Upper lobe of left lung (tissue), 6 donors: Measurements from ENCODE around the gene IQSEC1. TPM values are rescaled to one million over a fixed set of nuclear protein-coding genes. Genes with fewer than 3 reads are reported as not detected.

Source experiments
- ATAC-seq, 2 donors: fragments of 200-7000 bp; cut with Tn5 transposase; one replicate each; pipeline ENCODE4 v1.9.1; 2022; ENCODE audit warnings: mild to moderate bottlenecking in 2 of 2, moderate library complexity in 2 of 2; ENCODE audit not compliant: low FRiP score in 2 of 2
- DNase-seq, 2 donors: peaks; one replicate each; pipeline ENCODE4 v3.0.0-alpha.2; 2019 to 2020
- H3K27ac ChIP-seq, 4 donors: fragments of 200-600 bp; sonication (generic); one replicate each; pipeline ENCODE4 v1.5.1; 2016 to 2019
- H3K27me3 ChIP-seq, 4 donors: fragments of 200-600 bp; sonication (generic); one replicate each; pipeline ENCODE4 v1.5.1; 2017 to 2019
- H3K36me3 ChIP-seq, 4 donors: fragments of 200-600 bp; sonication (generic); one replicate each; pipeline ENCODE4 v1.5.1; 2016 to 2019
- H3K4me1 ChIP-seq, 4 donors: fragments of 200-600 bp; sonication (generic); one replicate each; pipeline ENCODE4 v1.5.1; 2018 to 2019
- H3K4me3 ChIP-seq, 4 donors: fragments of 200-600 bp; sonication (generic); one replicate each; pipeline ENCODE4 v1.5.1; 2017 to 2019; ENCODE audit warnings: mild to moderate bottlenecking in 2 of 4, moderate library complexity in 1 of 4
- H3K9me3 ChIP-seq, 4 donors: fragments of 200-600 bp; sonication (generic); one replicate each; pipeline ENCODE4 v1.5.1; 2018 to 2019
- CTCF ChIP-seq, 6 experiments: fragments of 450-650 bp in 4 of 6; fragments of 200-600 bp in 2 of 6; sonication (generic) in 2 of 6; IDR thresholded peaks; one replicate each; pipeline ENCODE4 v1.5.1; 2016 to 2019; ENCODE audit warnings: antibody characterized with exemption in 6 of 6
- EP300 ChIP-seq, 4 donors: sonication (generic); formaldehyde crosslinking; IDR thresholded peaks; one replicate each; pipeline ENCODE4 v1.5.1; 2017; ENCODE audit warnings: antibody characterized with exemption in 4 of 4, control low read depth in 2 of 4
- POLR2A ChIP-seq, 4 donors: fragments of 450-650 bp; IDR thresholded peaks; one replicate each; pipeline ENCODE4 v1.5.1; 2016 to 2017; ENCODE audit warnings: antibody characterized with exemption in 4 of 4, mild to moderate bottlenecking in 2 of 4
- POLR2AphosphoS5 ChIP-seq, 2 donors: sonication (generic); formaldehyde crosslinking; IDR thresholded peaks; one replicate each; pipeline ENCODE4 v1.5.1; 2017; ENCODE audit warnings: antibody characterized with exemption in 2 of 2
- WGBS, 2 donors: methylation state at CpG; one replicate each; pipeline ENCODE4 v1.1.5; 2017 to 2018; 5-methylcytosine and 5-hydroxymethylcytosine counted together
- total RNA-seq, 6 donors: library from RNA; depleted of rRNA in 4 of 6; stranded (reverse); fragments of >200 nt in 4 of 6; gene quantifications; one replicate each; pipeline versions ENCODE4 v1.1.0 to v1.2.1, GENCODE V29; 2016 to 2021
- donor health status: DM: no; HTN: no; CAD: no; lungs with moderate emphysema.
- donor health status: DM: no; HTN: yes; CAD: no; lungs with severe emphysema.

Gene IQSEC1
- total RNA-seq, 6 donors from 2014 or later = 51.1 to 105 (median 81.0) TPM

GRCh38 chr3:13005301-13005700 lies 67.9 kb downstream of the IQSEC1 start:
- peak overlapping the region in 2 of 4 donors; percentile 37 to 57 for H3K27ac ChIP-seq

GRCh38 chr3:13004376-13004775 lies 68.9 kb downstream of the IQSEC1 start:
- TF ChIP-seq EP300 (IDR thresholded peaks at IDR 0.05) (no peak), POLR2A (IDR thresholded peaks at IDR 0.05) (peak in 1 of 4 donors; percentile 47), POLR2AphosphoS5 (IDR thresholded peaks at IDR 0.05) (no peak)
- Histone ChIP-seq H3K4me3 (no peak overlapping the region), H3K27me3 (no peaks in the 10 kb centered on the region), H3K36me3 (no peaks in the 10 kb centered on the region), H3K9me3 (no peaks in the 10 kb centered on the region), H3K27ac (peak overlapping the region in 2 of 4 donors; percentile 37 to 57), H3K4me1 (peaks cover 14 to 42% (median 28%) of the 10 kb centered on the region in 4 donors)
- WGBS, 2 donors = 84 to 88% methylated on average over 6 to 7 of the region's 7 CpGs
- peak in 1 of 2 donors; percentile 36 for ATAC-seq
- DNase-seq = peak in 1 of 2 donors; percentile 66

More at GRCh38 chr3:13005301-13005700, 67.9 kb downstream of the IQSEC1 start:
- no peaks in the 10 kb centered on the region for H3K36me3 ChIP-seq
- ATAC-seq (no peak), DNase-seq (no peak)
- H3K9me3 ChIP-seq = no peaks in the 10 kb centered on the region
- no peaks in the 10 kb centered on the region for H3K27me3 ChIP-seq
- H3K4me1 ChIP-seq = peaks cover 23 to 45% (median 31%) of the 10 kb centered on the region in 4 donors
- no peak overlapping the region for H3K4me3 ChIP-seq
- no peak for TF ChIP-seq EP300 (IDR thresholded peaks at IDR 0.05)
- no peak for TF ChIP-seq CTCF (IDR thresholded peaks at IDR 0.05)
- TF ChIP-seq POLR2AphosphoS5 (IDR thresholded peaks at IDR 0.05) = no peak
- no peak for TF ChIP-seq POLR2A (IDR thresholded peaks at IDR 0.05)
- 97 to 100% methylated on average over 1 to 5 of the region's 5 CpGs for WGBS, 2 donors

- WGBS, 2 donors = 69 to 73% methylated on average over 4 of the region's 4 CpGs
- Histone ChIP-seq H3K4me1 (peaks cover 13 to 41% (median 28%) of the 10 kb centered on the region in 4 donors), H3K4me3 (no peak overlapping the region), H3K36me3 (no peaks in the 10 kb centered on the region), H3K27me3 (no peaks in the 10 kb centered on the region), H3K27ac (no peak overlapping the region), H3K9me3 (no peaks in the 10 kb centered on the region)
- ATAC-seq = no peak
- TF ChIP-seq CTCF (IDR thresholded peaks at IDR 0.05) = no peak
- no peak for DNase-seq
Observed at GRCh38 chr3:13003608-13004007, 69.6 kb downstream of the IQSEC1 start.

- ATAC-seq (no peak), DNase-seq (no peak)
- Histone ChIP-seq H3K4me3 (no peak overlapping the region), H3K36me3 (no peaks in the 10 kb centered on the region), H3K4me1 (peaks cover 11 to 37% (median 21%) of the 10 kb centered on the region in 4 donors), H3K9me3 (no peaks in the 10 kb centered on the region), H3K27me3 (no peaks in the 10 kb centered on the region), H3K27ac (peak overlapping the region; percentile 4 to 38 (median 14))
- TF ChIP-seq POLR2A (IDR thresholded peaks at IDR 0.05) (no peak), POLR2AphosphoS5 (IDR thresholded peaks at IDR 0.05) (no peak), EP300 (IDR thresholded peaks at IDR 0.05) (no peak), CTCF (IDR thresholded peaks at IDR 0.05) (no peak)
- WGBS, 2 donors = 44 to 51% methylated on average over 2 of the region's 2 CpGs
Observed at GRCh38 chr3:13002398-13003124, 70.7 kb downstream of the IQSEC1 start.

- ATAC-seq = peak; percentile 86 to 88
Observed at GRCh38 chr3:12999147-13000140, 73.8 kb downstream of the IQSEC1 start.

More at GRCh38 chr3:12999147-13000140, 73.8 kb downstream of the IQSEC1 start:
- peaks cover 10 to 39% (median 19%) of the 10 kb centered on the region in 4 donors for H3K4me1 ChIP-seq
- DNase-seq = peak; percentile 89 to 93
- no peaks in the 10 kb centered on the region for H3K36me3 ChIP-seq
- 41 to 46% methylated on average over 14 of the region's 14 CpGs for WGBS, 2 donors
- H3K27ac ChIP-seq = peak overlapping the region; percentile 82 to 87 (median 85)
- no peaks in the 10 kb centered on the region for H3K9me3 ChIP-seq
- no peak for TF ChIP-seq CTCF (IDR thresholded peaks at IDR 0.05)
- peak in 1 of 4 donors; percentile 72 for TF ChIP-seq POLR2A (IDR thresholded peaks at IDR 0.05)
- peak in 3 of 4 donors; percentile 11 to 86 (median 82) for TF ChIP-seq EP300 (IDR thresholded peaks at IDR 0.05)
- TF ChIP-seq POLR2AphosphoS5 (IDR thresholded peaks at IDR 0.05) = peak; percentile 84 to 92
- no peaks in the 10 kb centered on the region for H3K27me3 ChIP-seq
- H3K4me3 ChIP-seq = no peak overlapping the region
